HG03354 (cell line): Measurements from ENCODE around the gene IL22RA2.
"Not testable (repeated sequence)": the region's sequence is repeated elsewhere in the genome, so short reads cannot be mapped to it uniquely, and the experiment has no call there.

Experiments used
- ATAC-seq: cut with Tn5 transposase; IDR thresholded peaks from one replicate; pipeline ENCODE4 v1.9.1; 2021; ENCODE audit warnings: mild to moderate bottlenecking; ENCODE audit not compliant: unreplicated experiment, poor library complexity, severe bottlenecking

Gene IL22RA2, protein sequence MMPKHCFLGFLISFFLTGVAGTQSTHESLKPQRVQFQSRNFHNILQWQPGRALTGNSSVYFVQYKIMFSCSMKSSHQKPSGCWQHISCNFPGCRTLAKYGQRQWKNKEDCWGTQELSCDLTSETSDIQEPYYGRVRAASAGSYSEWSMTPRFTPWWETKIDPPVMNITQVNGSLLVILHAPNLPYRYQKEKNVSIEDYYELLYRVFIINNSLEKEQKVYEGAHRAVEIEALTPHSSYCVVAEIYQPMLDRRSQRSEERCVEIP

DNA sequence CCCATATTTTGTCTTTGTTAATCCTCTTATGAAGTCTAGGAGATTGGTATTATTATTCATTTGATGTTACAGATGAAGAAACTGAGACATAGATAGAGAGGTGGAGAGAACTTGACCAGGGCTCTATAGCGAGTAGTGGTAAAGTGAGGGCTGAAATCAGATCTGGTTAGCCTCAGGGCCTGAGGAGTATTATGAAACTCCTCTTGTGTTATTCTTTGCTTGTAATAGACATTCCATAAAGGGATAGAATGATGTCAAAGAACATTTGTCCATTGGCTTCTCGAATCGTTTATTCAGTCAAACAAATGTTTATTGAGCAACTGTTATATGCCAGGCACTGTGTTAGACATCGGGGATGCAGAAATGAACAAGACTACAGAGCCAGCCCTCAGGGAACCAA is at the start of gene IL22RA2:
Gene IL22RA2, minus strand, starts transcription at position 144 of the 400 bp plus-strand sequence. CDS start 11,895 bp downstream, outside the sequence.
- ATAC-seq, result no peak

DNA sequence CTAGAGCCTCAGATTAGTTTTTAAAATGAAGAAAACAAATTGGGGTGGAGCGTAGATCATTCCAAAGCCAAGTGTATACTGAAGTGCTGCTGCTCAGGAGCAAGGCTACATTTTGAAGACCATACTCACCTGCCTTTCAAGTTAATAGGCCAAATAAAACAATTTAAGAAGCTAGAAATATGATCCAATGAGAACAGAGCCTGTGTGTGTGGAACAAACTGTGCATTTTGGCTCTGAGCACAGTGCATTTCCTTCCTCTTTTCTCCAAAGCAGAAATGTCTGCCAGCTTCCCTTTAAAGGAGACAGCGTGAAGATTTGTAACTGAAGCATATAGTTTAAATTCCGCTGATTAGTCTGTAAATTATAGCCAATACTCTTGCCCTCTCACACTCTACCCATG is 48.9 kb upstream of the IL22RA2 start:
- no peak for ATAC-seq

DNA sequence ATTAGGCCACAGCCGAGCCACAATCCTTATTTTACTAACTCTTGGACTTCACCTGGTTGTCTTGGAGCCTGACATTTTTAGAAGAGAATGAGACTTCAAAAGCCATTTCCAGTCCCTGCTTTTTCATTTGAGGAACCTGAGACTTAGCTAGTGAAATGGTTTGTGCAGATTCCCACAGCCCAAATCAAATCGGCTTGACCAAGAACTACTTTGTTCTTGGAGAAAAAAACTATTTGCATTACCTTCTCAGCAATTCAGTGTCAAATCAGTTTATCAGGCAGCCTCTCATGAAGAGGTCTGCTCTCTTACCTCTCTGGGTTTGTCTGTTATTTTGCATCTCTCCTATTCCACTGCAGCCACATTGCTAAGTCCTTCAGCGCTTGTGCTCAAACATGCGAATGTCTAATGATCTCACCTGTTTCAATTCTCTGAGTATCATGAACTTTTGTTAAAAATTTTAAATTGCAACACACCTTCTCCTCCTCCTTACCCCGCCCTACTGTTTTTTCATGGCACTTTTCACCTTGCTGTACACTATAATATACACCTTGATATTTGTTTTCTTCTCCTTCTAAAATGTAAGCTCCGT is 46.3 kb upstream of the IL22RA2 start:
- ATAC-seq, result peak; percentile 18

DNA sequence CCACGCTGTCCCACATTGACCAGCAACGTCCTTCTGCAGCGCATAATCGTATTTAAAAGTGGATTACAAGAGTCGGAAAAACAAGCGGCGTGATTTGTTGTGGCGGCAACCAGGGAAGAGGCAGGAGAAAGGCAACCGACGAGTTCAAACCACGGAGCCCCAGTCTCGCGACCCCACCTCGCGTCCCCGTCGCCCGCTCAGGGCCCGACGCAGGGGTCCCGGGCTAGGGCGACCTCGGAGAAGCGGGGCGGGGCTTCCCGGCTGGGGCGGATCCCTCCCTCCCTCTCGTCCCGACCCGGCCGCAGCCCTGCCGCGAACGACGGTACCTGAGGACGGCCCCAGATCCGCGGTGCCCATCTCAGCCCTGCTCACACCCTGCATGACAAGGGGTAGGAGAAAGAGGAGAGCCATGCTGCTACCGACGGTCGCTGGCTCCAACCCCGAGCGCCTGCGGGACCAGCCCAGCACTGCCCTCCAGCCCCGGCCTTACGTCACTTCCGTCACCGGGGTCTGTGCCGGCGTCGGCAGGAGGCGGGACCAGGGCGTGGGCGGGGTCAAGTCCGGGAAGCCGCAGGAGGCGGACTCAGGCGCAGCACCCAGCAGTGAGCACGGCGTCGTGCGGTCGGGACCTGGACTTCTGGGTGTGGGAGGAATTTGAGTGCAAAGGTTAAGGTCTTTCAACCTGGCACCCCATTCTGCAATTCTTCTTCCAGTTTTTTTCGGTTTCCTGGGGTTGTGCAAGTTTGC is 45.6 kb upstream of the IL22RA2 start, which contains the start of gene IFNGR1:
Gene IFNGR1, minus strand, starts transcription at position 469 of the 747 bp plus-strand sequence. Its CDS starts 58 bp downstream, at position 411.
- ATAC-seq, result peak; percentile 93

DNA sequence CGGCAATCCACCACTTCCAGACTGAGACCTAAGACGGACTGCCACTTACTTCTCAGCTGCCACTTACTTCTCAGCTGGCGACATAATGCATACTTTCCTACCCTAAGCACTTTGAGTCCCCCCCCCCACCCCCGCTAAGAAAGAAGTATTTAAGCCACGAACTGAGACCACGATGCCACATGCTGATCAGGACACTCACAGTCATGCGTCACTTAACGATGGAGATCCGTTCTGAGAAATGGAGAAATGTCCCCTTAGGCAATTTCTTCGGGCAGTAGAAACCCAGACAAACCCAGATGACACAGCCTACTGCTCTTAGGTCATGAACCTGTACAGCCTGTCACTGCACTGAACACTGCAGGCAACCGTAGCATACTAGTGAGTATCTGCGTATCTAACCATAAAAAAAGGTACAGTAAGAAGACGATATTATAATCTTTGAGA is 45.1 kb upstream of the IL22RA2 start:
- peak; percentile 49 for ATAC-seq

DNA sequence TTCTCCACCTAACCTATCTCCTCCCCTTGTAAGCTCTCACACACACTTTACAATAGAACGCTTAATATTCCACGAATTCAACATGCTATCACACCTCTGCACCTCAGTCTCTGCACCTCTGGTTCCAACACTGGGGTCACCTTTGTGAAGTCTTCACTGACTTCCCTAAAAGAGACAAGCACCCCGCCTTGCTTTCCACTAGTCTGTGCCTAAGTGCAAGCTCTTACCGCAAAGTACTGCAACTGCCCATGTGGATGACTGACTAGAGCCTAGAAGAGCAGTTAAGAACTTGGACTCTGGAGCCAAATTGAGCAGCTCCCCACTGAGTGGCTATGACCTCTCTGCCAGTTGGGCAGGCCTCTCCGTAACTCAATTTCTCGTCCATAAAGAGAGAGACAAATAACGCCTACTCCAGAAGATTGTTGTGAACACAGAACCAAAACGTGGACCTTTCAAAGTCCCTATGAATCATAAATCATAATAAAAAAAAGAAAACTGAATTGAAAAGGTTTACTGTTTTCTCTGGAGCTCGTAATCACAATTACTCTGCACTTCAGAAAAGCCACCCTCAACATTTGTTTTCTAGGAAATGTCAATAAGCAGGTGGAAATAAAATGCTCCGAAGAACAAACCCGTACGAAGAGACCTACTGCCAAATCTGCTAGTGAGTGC is 44.5 kb upstream of the IL22RA2 start:
- no peak for ATAC-seq

DNA sequence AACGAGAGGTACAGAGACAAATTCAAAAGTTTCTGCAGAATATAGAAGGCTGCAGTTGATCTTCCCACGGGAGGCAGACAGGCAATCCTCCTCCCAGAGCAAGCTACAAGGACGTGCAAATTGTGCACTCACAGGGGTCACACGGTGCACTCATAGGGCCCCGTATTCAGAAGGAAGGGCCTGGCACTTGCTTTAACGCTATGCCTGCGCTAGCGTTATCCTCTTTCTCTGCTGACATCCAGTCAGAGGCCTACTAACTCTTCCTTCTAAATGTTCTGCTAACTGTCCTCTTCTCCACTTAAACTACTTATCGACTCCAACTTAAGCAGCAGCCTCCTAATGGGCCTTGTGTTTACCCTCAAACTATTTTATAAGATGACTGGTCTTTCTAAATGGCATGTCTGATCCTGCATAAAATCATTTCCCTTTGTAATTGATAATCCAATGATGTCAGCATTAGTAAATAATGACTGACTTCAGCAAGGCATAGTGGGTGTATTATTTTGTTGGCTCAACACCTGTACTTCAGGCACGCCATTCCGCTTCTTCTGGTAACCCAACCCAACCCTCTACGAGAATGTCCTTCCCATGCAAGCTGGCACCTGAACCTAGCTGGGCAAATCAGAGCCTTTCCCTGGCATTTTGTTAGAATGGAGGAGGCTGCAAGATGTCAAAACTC is 43.6 kb upstream of the IL22RA2 start:
- ATAC-seq, result no peak

DNA sequence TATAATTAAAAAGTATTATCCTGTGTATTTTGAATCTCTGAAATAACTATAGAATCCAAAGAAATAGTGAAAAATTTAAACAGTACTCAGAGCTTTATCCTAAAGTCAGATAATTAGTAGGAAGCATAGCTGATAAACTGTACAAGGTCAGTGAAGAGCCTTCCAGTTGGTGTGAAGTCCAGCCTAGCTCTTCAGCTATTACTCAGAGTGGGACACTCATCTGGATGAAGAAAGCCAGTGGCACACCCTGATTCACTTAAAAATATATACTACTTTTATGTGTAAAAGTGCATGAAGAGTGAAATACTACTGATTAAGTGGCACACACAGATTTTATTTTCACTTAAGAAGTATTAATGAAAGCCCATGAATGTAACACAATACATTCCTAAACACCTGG is 42.7 kb upstream of the IL22RA2 start:
- ATAC-seq, result no peak

DNA sequence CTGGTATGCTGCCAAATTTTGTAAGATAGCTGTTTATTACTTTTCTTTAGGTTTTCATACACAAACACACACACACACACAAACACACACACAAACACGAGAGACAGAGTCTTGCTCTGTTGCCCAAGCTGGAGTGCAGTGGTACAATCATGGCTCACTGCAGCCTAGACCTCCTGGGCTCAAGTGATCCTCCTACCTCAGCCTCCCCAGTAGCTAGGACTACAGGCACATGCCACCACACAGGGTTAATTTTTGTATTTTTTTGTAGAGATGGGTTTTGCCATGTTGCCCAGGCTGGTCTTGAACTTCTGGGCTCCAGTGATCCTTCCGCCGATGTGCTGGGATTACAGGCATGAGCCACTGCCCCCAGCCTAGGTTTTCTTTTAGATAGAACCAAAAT is 42.2 kb upstream of the IL22RA2 start:
- ATAC-seq, result not testable (repeated sequence)

DNA sequence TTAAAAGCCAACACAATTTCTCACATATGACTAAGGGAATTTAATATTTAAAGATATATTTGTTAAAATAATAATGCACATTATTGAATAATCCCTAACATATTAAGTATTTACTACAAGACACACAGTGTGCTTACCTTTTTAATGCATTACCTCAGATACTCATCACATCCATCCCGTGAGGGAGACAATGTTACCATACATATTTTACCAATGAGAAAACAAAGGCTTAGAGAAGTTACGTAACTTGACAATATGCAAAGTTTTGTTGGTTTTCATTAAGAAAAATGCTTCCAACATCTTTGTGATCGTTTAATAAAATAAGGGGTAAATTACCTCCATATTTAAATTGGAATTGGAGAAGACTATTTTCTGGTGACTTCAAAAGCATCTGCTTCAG is 41.5 kb upstream of the IL22RA2 start:
- ATAC-seq, result no peak

DNA sequence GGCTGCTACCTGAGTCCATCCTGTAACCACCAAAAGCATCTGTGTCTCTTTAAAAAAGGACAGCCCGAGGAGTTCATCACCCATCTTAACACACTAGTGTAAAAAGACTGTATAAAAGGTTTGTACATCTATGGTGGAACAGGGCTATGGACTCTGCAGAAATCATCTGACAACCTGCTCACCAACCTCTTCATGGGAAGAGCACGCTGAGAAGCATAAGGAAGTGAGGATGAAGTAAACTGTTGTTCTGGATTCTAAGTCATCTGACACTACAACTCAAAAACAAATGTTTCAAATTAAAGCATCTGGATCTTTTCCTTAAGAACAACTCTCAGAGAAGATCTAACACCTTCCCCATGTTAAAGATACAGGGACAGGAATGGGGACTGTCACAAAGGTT is 40.4 kb upstream of the IL22RA2 start:
- no peak for ATAC-seq

DNA sequence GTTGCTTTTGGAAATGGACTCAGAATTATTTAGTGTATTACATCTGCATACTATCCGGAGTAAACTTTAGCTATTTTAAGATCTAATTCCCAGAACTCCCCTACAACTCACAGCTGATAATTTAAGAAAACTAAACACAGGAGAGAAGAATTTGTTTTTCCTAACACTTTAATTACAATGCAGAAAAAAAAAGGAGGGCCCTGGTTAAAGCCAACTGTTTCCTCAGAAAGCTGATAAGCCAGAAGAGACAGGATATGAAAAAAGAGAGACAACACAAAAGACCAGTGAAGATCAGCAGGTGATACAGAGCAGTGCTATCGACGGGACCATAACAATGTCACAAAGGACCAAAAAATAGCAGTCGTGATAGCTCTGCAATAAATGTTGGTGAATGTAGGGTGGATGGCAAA is 39.9 kb upstream of the IL22RA2 start:
- no peak for ATAC-seq

DNA sequence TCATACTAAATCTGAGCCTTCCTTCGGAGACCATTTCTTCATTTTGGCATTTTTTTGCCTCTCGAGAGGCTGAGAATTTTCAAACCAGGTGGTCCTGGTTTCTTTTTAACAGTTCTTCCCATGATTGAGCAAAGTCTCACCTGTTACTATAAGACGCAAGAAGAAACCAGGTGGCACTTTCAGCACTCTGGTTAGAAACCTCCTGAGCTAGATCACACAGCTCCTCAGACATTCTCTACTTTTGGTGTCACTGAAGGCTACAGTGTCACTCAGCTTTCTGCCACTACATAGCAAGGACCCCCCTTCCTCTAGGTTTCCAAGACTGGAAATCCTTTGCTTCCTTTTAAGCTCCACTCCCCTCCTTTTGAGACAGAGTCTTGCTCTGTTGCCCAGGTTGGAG is 38.5 kb upstream of the IL22RA2 start:
- ATAC-seq, result no peak

DNA sequence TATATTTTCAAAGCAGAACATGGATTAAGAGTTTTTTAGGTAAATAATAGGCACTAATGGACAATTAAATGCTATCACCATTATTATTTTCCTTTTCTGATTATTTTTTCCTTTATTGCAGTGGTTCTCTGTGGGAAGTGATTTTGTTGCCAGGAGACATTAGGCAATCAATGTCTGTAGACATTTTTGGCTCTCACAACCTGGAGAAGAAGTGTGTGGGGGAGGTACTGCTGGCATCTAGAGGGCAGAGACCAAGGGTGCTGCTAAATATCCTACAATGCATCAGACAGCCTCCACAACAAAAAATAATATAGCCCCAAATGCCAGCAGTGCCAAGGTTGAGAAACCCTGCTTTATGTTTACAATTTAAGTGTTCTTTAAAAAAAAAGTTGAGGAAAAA is 37.5 kb upstream of the IL22RA2 start:
- ATAC-seq, result no peak

DNA sequence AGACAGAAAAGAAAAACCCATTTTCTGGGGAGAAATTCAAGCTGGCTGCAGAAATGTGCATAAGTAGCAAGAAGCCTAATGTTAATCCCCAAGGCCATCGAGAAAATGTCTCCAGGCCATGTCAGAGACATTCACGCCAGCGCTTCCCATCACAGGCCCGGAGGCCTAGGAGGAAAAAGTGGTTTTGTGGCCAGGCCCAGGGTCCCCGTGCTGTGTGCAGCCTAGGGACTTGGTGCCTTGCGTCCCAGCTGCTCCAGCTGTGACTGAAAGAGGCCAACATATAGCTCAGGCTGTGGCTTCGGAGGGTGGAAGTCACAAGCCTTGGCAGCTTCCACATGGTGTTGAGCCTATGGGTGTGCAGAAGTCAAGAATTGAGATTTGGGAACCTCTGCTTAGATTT is 34.8 kb upstream of the IL22RA2 start:
- ATAC-seq, result no peak

DNA sequence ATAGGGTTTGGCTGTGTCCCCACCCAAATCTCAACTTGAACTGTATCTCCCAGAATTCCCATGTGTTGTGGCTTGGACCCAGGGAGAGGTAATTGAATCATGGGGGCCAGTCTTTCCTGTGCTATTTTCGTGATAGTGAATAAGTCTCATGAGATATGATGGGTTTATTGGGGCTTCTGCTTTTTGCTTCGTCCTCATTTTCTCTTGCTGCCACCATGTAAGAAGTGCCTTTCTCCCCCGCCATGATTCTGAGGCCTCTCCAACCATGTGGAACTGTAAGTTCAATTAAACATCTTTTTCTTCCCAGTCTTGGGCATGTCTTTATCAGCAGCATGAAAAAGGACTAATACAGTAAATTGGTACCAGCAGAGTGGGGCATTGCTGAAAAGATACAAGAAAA is 34.0 kb upstream of the IL22RA2 start:
- not testable (repeated sequence) for ATAC-seq

DNA sequence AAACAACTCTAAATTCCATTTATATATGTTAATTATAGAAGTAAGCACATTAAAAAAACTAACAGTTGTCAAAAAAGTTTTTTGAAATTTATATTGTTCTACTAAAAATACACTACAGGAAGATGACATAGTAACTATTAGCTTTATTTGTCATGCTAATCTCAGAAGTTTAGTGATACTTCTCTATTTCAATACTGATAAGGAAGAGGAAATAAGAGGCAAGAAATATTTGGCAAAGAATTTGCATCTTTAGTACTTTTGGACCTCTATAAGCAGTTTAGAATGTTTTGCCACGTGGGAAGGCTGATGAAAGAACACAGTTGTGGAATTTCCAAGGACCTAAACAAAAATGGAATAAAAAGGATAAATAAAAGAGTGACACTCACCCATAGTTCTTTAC is 33.1 kb upstream of the IL22RA2 start:
- ATAC-seq, result no peak

DNA sequence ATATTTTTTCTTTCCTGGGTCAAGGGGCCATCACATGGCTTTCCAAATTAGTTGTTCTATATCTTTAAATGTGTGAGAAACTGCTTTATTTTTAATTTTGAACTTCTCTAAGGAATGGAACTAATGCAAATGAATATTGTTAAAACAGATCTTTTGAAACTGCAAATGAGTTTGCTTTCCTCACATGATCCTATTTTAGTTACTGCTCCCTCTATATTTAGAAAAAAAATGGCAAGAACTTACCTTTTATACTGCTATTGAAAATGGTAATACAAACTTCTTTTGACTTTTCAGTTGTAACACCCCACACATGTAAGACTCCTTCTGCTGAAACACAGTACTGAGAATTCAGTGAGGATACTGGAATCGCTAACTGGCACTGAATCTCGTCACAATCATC is 29.8 kb upstream of the IL22RA2 start:
- no peak for ATAC-seq

DNA sequence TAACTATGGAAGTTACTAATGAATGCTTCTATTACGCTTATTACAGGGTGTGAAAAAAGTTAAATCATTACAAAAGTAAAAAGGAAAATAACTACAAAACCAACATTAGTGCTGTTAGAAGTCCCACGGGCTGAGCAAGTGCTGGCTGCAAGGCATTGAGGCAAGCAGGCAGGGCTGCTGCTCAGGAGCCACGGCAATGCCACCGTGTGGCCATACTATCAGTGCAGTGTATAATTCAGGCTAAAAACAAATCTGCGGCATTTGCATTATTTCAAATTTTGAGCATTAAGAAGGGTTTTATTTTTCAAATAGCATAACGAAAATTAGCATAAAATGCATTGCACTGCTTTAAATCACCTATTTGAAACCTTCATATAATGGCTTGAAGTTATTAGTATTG is 28.6 kb upstream of the IL22RA2 start:
- no peak for ATAC-seq

DNA sequence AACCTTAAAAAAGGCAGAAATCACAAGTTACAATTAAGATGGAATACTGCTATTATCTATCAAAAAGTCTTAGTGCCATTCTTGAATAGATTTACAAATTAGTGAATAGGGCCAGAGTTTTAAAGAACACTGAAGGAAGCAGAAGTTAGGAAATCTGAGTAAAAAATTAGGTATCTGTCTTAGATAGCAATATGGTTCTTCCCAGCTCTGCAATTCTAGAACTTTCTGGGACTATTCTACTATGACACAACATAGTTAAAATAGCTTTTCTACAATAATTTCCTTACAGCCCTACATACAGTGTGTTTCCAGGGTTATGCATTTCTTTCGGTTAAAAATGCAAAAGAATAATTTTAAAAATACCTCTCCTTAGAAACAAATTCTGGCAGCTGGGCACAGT is 27.6 kb upstream of the IL22RA2 start:
- no peak for ATAC-seq
